ENCODE data around the gene RNU6-9.

Gene RNU6-9

GRCh38 chr19:934197-934840 is 41.0 kb downstream of the RNU6-9 start:
- no peak for DNase-seq (ENCODE audit: low read depth, low spot score)

DNA sequence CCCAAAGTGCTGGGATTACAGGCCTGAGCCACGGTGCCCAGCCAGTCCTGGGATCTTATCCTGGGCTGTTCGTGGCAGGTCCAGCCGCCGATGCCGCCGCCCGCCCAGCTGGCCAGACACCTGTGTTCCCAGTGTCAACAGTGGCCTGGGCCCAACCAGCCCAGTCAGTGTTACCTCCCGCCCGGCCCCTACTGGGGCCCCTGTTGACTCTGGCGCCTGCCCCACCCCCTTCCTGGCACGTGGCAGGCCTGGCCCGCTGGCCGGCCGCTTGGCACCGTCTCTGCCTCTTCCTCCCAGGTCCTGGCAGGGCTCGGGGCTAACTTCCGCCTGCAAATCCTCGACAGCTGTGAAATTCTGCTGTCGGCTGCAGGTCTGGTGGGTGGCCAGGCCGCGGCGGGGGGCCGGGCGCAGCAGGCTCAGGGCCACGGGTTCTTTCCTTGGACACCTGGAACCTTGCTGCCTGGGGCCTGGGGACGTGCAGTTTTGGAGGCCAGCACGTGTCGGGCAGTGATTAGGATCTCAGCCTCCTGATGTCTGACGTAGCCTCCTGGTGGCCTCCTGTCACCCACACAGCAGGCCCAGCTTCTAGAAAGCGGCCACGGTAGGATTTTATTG is 41.7 kb downstream of the RNU6-9 start:
- no peak for DNase-seq (ENCODE audit: low read depth, low spot score)

DNA sequence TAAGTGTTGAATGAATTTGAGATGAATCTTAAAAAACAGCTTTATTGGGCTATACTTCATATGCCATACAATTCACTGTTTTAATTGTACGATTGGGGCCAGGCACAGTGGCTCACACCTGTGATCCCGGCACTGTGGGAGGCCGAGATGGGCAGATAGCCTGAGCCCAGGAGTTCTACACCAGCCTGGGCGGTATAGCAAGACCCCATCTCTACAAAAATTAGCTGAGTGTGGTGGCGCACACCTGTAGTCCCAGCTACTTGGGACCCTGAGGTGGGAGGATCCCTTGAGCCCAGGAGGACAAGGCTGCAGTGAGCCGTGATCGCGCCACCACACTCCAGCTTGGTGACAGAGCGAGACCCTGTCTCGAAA is 42.9 kb downstream of the RNU6-9 start:
- no peak for DNase-seq (ENCODE audit: low read depth, low spot score)

- DNase-seq (ENCODE audit: low read depth, low spot score): no peak
Observed at GRCh38 chr19:937259-937694, 44.0 kb downstream of the RNU6-9 start.

- DNase-seq (ENCODE audit: low read depth, low spot score): no peak
Observed at GRCh38 chr19:938233-938923, 45.1 kb downstream of the RNU6-9 start.

DNA sequence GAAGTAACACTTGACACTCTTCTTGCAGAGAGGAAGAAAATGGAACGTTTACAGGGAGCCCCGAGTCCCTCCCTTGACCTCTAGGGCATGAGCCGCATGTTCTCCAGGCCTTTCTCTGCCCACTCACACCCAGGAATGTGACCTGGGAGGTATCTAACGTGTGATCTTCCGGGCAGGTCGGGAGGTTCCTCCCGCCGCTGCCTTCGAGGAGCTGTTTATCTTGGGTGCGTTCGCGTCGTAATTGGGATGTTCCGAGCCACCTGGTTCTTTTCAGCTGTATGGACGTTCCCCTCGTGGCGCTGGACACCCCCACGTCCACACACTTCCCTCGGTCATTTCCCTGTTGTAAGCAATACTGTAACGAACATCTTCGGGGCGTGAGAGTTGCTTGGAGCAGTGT is 46.2 kb downstream of the RNU6-9 start:
- DNase-seq (ENCODE audit: low read depth, low spot score): no peak

DNA sequence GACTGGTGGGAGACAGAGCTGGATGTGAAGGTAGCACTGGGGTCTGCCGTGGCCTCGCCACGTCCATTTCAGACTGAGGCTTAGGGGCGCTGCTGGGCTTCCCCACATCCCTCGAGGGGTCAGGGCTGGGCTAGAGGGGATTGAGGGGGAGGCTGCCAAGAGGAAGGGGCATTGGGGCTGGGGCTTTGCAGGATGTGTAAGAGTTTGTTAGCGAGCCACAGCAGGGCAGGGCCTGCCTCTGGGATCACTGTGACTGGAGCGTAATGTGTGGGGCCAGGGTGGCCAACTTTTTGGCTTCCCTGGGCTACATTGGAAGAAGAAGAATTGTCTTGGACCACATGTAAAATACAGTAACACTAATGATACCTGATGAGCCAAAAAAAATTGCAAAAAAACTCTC is 46.6 kb downstream of the RNU6-9 start:
- no peak for DNase-seq (ENCODE audit: low read depth, low spot score)

DNA sequence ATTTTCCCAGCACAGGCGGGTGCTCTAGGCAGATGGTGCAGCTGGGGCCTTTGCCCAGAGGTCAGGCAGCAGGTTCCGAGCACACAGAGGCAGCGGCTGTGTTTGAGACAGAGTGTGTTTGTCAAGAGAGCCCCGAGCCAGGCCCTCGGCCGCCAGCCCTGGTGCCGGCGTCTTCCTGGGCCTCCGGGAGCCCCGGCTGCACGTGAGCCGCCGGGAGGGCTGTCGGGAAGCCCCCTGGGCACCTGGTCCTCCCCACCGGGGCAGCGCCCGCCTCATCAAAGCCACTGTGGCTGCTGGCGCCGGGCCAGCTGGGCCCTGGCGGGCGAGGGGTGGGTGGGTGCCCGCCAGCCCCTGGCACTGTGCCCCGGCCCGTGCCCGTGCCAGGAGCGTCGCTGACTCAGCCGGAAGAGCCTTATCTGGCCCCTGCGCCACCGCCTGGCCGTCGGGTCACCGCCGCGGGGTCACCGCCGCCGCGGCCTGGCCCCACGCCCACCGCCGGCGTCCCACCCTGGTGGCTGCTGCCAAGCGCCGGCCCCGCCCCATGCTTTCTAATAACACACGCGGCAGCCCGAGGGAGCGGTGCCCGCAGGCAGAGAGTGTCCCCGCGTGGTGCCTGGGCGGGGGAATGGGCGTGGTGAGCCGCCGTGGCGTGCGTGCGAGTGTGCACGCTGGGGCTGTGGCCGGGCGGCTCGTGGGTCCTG is 47.5 kb downstream of the RNU6-9 start:
- DNase-seq (ENCODE audit: low read depth, low spot score): no peak

- no peak for DNase-seq (ENCODE audit: low read depth, low spot score)
Observed at GRCh38 chr19:941292-942132, 48.2 kb downstream of the RNU6-9 start.

- no peak for DNase-seq (ENCODE audit: low read depth, low spot score)
Observed at GRCh38 chr19:942133-942645, 48.9 kb downstream of the RNU6-9 start.
